GM21515 (cell line): ENCODE measurements around the gene STX3.
"Not testable (repeated sequence)": the region's sequence is repeated elsewhere in the genome, so short reads cannot be mapped to it uniquely, and the experiment has no call there.

Experiments used
- ATAC-seq: cut with Tn5 transposase; IDR thresholded peaks from one replicate; pipeline ENCODE4 v1.9.1; 2021; ENCODE audit not compliant: unreplicated experiment

STX3 gene

DNA sequence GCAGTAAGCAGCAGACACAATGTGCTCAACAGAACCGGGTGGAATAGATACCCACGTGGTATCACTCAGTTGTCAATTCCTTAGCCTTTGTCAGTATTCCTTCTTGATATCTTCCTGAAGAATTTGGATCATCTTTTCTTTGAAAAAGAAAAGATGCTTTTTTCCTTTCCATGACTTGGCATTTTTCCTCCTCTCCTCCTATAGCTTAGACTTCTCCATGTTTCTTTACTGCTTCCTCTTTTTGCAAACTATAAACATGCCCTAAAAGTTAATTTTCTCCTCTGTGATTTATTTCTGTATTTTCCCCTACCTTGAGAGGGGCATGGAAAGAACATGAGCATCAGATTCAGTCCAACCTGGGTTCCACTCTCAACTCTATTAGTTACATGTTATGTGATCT, 78.4 kb downstream of the STX3 start:
- no peak for ATAC-seq

DNA sequence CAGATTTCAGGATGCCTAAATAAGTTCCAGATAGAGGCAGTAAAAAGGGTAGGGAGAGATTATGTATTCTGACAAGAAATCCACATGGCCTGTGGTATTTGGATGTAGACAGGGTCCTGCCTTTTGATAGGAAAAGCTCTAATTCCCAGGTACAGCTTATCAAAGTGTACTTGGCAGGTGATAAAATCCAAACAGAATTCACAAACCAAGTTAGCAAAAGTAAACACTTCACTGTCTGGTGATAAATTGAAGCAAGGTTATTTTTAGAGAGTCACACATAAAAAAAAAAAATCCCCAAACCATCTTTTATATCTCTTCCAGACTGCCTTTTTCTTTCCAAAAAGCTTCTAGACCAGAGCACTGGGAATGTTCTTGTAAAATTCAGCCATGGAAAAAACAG, 84.4 kb downstream of the STX3 start:
- no peak for ATAC-seq

GRCh38 chr11:59841514-59841913, 86.3 kb downstream of the STX3 start:
- ATAC-seq = peak; percentile 55

- no peak for ATAC-seq
Observed at GRCh38 chr11:59842316-59842715, 87.1 kb downstream of the STX3 start.

- ATAC-seq = no peak
Observed at GRCh38 chr11:59845399-59845798, 90.2 kb downstream of the STX3 start, which contains the start of gene CBLIF. CBLIF (minus strand) TSS chr11:59845499; CDS start chr11:59845453, 46 bp downstream.

- no peak for ATAC-seq
Observed at GRCh38 chr11:59846556-59846955, 91.4 kb downstream of the STX3 start.

- no peak for ATAC-seq
Observed at GRCh38 chr11:59847626-59848025, 92.5 kb downstream of the STX3 start.

DNA sequence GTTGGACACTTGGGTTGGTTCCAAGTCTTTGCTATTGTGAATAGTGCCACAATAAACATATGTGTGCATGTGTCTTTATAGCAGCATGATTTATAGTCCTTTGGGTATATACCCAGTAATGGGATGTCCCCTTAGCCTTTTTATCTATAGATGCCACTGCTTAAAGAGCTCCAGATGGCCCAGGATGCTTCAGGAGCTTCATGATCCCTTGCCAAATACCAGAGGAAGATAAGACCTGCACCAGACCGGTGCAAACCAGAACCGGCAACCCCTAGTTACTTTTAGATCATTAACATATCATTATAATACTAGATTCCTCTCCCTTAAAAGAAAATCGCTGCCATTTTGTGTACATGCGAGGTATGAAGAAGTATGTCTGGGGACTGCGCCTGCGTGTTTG, 93.3 kb downstream of the STX3 start:
- not testable (repeated sequence) for ATAC-seq

- no peak for ATAC-seq
Observed at GRCh38 chr11:59849129-59849528, 94.0 kb downstream of the STX3 start.

GRCh38 chr11:59849551-59849950, 94.4 kb downstream of the STX3 start:
- ATAC-seq = not testable (repeated sequence)

- not testable (repeated sequence) for ATAC-seq
Observed at GRCh38 chr11:59851416-59851815, 96.2 kb downstream of the STX3 start.

DNA sequence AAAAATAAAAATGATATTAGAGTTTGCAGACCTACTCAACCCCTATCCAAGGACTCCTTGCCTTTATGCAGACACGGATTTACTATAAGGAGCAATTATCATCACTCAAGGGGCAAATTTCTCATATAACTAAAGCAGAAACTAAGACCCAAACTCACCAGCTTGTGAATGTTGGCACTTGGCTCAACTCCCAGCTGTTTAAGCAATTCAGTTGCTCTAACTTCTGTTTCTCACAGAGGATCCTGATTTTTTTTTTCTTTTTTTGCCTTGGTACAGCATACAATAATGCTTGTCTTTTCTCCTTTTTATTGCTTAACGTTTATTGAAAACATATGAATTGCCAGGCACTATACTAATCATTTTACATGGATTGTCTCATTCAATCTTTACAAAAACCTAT, 99.7 kb downstream of the STX3 start:
- ATAC-seq = no peak
